WTC11 (cell line): ENCODE results near the gene TMEM198. TPM values are rescaled to one million over a fixed set of nuclear protein-coding genes. Genes with fewer than 3 reads are reported as not detected.

ENCODE experiments used
- FOXP1 ChIP-seq: sonication (generic); formaldehyde crosslinking; IDR thresholded peaks from 2 replicates; pipeline ENCODE4 v1.8.0; 2022; ENCODE audit warnings: missing genetic modification reagents, mild to moderate bottlenecking, moderate library complexity, borderline replicate concordance
- GABPB1 ChIP-seq: sonication (generic); formaldehyde crosslinking; IDR thresholded peaks from 2 replicates; pipeline ENCODE4 v1.8.1; 2023; ENCODE audit warnings: mild to moderate bottlenecking, missing genetic modification reagents
- HMGA2 ChIP-seq: fragments of 250-450 bp; sonication (Bioruptor Pico); IDR thresholded peaks from 2 replicates; pipeline ENCODE4 v1.4.0; 2021; ENCODE audit warnings: mild to moderate bottlenecking, moderate library complexity
- MYBL2 ChIP-seq: sonication (generic); formaldehyde crosslinking; IDR thresholded peaks from 2 replicates; pipeline ENCODE4 v1.8.1; 2023; ENCODE audit warnings: mild to moderate bottlenecking, moderate library complexity, missing genetic modification reagents
- NFYB ChIP-seq: sonication (generic); formaldehyde crosslinking; conservative IDR thresholded peaks from 2 replicates; pipeline ENCODE4 v1.8.0; 2022; ENCODE audit warnings: low read depth, missing genetic modification reagents
- NR1H2 ChIP-seq: sonication (generic); formaldehyde crosslinking; IDR thresholded peaks from 2 replicates; pipeline ENCODE4 v1.9.0; 2021; ENCODE audit warnings: mild to moderate bottlenecking, moderate library complexity, missing genetic modification reagents
- NR2C2 ChIP-seq: sonication (generic); formaldehyde crosslinking; IDR thresholded peaks from 2 replicates; pipeline ENCODE4 v1.8.0; 2022; ENCODE audit warnings: mild to moderate bottlenecking, missing genetic modification reagents
- NR3C1 ChIP-seq: sonication (generic); formaldehyde crosslinking; conservative IDR thresholded peaks from 2 replicates; pipeline ENCODE4 v1.8.1; 2023; ENCODE audit warnings: low read depth, mild to moderate bottlenecking, missing genetic modification reagents
- RELA ChIP-seq: sonication (generic); formaldehyde crosslinking; IDR thresholded peaks from 2 replicates; pipeline ENCODE4 v1.8.1; 2022; ENCODE audit warnings: missing genetic modification reagents, mild to moderate bottlenecking, borderline replicate concordance
- TEAD1 ChIP-seq: sonication (generic); formaldehyde crosslinking; IDR thresholded peaks from 2 replicates; pipeline ENCODE4 v1.8.0; 2022; ENCODE audit warnings: mild to moderate bottlenecking, missing genetic modification reagents
- ZNF396 ChIP-seq: fragments of 250-450 bp; sonication (Bioruptor Pico); IDR thresholded peaks from 2 replicates; pipeline ENCODE4 v1.8.0; 2021; ENCODE audit warnings: mild to moderate bottlenecking, moderate library complexity, borderline replicate concordance
- total RNA-seq: library from RNA; stranded (reverse); gene quantifications from 3 replicates; pipeline ENCODE4 v1.2.3, GENCODE V29; 2021
- TF ChIP-seq, protein P1 (sequence below): sonication (generic); formaldehyde crosslinking; IDR thresholded peaks from 2 replicates; pipeline ENCODE4 v1.8.0; 2022; ENCODE audit warnings: missing genetic modification reagents
- TF ChIP-seq, protein P2 (sequence below): sonication (generic); formaldehyde crosslinking; IDR thresholded peaks from 2 replicates; pipeline ENCODE4 v1.8.0; 2023; ENCODE audit warnings: missing genetic modification reagents, mild to moderate bottlenecking, borderline replicate concordance
- TF ChIP-seq, protein P3 (sequence below): sonication (generic); formaldehyde crosslinking; IDR thresholded peaks from 2 replicates; pipeline ENCODE4 v1.8.0; 2023; ENCODE audit warnings: mild to moderate bottlenecking, missing genetic modification reagents
- TF ChIP-seq, protein P4 (sequence below): sonication (generic); formaldehyde crosslinking; conservative IDR thresholded peaks from 2 replicates; pipeline ENCODE4 v1.8.1; 2022; ENCODE audit warnings: mild to moderate bottlenecking, missing genetic modification reagents
- TF ChIP-seq, protein P5 (sequence below): fragments of 250-450 bp; sonication (Bioruptor Pico); IDR thresholded peaks from 2 replicates; pipeline ENCODE4 v1.9.0; 2021; ENCODE audit warnings: mild to moderate bottlenecking, borderline replicate concordance
- TF ChIP-seq, protein P6 (sequence below): sonication (generic); formaldehyde crosslinking; conservative IDR thresholded peaks from 2 replicates; pipeline ENCODE4 v1.8.1; 2023; ENCODE audit warnings: mild to moderate bottlenecking, low read depth, missing genetic modification reagents, moderate library complexity

Gene TMEM198
- total RNA-seq, 1 experiment from 2014 or later = 7.1 TPM

DNA sequence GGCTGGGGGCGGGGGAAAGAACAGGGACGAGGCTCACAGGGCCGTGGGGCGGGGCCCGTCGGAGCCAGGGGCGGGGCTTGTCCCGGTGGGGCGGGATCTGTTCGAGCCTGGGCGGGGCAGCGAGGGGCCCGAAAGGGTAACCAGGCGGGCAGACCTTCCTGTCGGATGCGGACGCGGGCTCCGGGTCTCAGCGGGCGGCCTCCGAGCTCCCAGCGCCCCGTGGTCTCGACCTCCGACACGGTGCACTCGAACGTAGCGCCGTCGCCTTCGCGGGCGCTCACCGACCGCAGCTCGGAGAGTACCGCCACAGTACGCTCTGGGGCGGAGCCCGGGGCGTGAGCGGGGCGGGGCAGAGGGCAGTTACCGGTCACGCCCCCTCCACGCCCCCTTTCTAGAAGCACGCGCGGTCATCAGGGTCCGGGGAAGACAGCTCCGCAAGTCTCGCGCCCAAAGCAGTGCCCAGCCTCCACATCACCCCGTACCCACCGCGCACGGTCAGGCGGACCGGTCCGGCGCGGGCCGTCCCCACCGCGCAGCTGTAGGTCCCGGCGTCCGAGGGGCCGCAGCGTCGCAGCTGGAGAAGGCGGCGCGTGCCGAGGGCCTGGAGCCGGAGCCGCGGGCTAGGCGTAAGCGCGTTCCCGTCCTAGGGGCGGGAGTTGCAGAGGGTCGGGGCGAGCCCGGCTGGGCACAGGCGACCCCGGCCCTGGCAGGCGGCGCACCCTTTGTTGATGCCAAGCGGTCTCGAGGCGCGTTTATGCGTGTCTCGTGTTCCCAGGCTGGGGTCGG, 8.7 kb downstream of the TMEM198 start (continued):
- no peak for TF ChIP-seq HMGA2 (CRISPR knock-in tag)
- TF ChIP-seq GABPB1 (CRISPR knock-in tag) = peak; percentile 56; the same call in 1 of the 2 replicates
- TF ChIP-seq, protein P1, sequence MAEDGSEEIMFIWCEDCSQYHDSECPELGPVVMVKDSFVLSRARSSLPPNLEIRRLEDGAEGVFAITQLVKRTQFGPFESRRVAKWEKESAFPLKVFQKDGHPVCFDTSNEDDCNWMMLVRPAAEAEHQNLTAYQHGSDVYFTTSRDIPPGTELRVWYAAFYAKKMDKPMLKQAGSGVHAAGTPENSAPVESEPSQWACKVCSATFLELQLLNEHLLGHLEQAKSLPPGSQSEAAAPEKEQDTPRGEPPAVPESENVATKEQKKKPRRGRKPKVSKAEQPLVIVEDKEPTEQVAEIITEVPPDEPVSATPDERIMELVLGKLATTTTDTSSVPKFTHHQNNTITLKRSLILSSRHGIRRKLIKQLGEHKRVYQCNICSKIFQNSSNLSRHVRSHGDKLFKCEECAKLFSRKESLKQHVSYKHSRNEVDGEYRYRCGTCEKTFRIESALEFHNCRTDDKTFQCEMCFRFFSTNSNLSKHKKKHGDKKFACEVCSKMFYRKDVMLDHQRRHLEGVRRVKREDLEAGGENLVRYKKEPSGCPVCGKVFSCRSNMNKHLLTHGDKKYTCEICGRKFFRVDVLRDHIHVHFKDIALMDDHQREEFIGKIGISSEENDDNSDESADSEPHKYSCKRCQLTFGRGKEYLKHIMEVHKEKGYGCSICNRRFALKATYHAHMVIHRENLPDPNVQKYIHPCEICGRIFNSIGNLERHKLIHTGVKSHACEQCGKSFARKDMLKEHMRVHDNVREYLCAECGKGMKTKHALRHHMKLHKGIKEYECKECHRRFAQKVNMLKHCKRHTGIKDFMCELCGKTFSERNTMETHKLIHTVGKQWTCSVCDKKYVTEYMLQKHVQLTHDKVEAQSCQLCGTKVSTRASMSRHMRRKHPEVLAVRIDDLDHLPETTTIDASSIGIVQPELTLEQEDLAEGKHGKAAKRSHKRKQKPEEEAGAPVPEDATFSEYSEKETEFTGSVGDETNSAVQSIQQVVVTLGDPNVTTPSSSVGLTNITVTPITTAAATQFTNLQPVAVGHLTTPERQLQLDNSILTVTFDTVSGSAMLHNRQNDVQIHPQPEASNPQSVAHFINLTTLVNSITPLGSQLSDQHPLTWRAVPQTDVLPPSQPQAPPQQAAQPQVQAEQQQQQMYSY (CRISPR knock-in tag) = no peak
- TF ChIP-seq, protein P2, sequence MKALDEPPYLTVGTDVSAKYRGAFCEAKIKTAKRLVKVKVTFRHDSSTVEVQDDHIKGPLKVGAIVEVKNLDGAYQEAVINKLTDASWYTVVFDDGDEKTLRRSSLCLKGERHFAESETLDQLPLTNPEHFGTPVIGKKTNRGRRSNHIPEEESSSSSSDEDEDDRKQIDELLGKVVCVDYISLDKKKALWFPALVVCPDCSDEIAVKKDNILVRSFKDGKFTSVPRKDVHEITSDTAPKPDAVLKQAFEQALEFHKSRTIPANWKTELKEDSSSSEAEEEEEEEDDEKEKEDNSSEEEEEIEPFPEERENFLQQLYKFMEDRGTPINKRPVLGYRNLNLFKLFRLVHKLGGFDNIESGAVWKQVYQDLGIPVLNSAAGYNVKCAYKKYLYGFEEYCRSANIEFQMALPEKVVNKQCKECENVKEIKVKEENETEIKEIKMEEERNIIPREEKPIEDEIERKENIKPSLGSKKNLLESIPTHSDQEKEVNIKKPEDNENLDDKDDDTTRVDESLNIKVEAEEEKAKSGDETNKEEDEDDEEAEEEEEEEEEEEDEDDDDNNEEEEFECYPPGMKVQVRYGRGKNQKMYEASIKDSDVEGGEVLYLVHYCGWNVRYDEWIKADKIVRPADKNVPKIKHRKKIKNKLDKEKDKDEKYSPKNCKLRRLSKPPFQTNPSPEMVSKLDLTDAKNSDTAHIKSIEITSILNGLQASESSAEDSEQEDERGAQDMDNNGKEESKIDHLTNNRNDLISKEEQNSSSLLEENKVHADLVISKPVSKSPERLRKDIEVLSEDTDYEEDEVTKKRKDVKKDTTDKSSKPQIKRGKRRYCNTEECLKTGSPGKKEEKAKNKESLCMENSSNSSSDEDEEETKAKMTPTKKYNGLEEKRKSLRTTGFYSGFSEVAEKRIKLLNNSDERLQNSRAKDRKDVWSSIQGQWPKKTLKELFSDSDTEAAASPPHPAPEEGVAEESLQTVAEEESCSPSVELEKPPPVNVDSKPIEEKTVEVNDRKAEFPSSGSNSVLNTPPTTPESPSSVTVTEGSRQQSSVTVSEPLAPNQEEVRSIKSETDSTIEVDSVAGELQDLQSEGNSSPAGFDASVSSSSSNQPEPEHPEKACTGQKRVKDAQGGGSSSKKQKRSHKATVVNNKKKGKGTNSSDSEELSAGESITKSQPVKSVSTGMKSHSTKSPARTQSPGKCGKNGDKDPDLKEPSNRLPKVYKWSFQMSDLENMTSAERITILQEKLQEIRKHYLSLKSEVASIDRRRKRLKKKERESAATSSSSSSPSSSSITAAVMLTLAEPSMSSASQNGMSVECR (CRISPR knock-in tag) = peak; percentile 72; the same call in 1 of the 2 replicates
- TF ChIP-seq, protein P3, sequence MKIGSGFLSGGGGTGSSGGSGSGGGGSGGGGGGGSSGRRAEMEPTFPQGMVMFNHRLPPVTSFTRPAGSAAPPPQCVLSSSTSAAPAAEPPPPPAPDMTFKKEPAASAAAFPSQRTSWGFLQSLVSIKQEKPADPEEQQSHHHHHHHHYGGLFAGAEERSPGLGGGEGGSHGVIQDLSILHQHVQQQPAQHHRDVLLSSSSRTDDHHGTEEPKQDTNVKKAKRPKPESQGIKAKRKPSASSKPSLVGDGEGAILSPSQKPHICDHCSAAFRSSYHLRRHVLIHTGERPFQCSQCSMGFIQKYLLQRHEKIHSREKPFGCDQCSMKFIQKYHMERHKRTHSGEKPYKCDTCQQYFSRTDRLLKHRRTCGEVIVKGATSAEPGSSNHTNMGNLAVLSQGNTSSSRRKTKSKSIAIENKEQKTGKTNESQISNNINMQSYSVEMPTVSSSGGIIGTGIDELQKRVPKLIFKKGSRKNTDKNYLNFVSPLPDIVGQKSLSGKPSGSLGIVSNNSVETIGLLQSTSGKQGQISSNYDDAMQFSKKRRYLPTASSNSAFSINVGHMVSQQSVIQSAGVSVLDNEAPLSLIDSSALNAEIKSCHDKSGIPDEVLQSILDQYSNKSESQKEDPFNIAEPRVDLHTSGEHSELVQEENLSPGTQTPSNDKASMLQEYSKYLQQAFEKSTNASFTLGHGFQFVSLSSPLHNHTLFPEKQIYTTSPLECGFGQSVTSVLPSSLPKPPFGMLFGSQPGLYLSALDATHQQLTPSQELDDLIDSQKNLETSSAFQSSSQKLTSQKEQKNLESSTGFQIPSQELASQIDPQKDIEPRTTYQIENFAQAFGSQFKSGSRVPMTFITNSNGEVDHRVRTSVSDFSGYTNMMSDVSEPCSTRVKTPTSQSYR (CRISPR knock-in tag) = no peak
- no peak for TF ChIP-seq ZNF396 (CRISPR knock-in tag)
- TF ChIP-seq TEAD1 = 0 out of 2 replicates have a peak, but pooled peaks have one; percentile 69
- TF ChIP-seq NFYB = no peak
- no peak; the same call in 1 of the 2 replicates for TF ChIP-seq NR2C2 (CRISPR knock-in tag)
- TF ChIP-seq FOXP1 (CRISPR knock-in tag) = peak; percentile 93
- TF ChIP-seq NR3C1 = no peak
- TF ChIP-seq, protein P4, sequence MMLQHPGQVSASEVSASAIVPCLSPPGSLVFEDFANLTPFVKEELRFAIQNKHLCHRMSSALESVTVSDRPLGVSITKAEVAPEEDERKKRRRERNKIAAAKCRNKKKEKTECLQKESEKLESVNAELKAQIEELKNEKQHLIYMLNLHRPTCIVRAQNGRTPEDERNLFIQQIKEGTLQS (CRISPR knock-in tag) = no peak
- peak; percentile 77; the same call in 1 of the 2 replicates for TF ChIP-seq MYBL2 (CRISPR knock-in tag)
- TF ChIP-seq, protein P5, sequence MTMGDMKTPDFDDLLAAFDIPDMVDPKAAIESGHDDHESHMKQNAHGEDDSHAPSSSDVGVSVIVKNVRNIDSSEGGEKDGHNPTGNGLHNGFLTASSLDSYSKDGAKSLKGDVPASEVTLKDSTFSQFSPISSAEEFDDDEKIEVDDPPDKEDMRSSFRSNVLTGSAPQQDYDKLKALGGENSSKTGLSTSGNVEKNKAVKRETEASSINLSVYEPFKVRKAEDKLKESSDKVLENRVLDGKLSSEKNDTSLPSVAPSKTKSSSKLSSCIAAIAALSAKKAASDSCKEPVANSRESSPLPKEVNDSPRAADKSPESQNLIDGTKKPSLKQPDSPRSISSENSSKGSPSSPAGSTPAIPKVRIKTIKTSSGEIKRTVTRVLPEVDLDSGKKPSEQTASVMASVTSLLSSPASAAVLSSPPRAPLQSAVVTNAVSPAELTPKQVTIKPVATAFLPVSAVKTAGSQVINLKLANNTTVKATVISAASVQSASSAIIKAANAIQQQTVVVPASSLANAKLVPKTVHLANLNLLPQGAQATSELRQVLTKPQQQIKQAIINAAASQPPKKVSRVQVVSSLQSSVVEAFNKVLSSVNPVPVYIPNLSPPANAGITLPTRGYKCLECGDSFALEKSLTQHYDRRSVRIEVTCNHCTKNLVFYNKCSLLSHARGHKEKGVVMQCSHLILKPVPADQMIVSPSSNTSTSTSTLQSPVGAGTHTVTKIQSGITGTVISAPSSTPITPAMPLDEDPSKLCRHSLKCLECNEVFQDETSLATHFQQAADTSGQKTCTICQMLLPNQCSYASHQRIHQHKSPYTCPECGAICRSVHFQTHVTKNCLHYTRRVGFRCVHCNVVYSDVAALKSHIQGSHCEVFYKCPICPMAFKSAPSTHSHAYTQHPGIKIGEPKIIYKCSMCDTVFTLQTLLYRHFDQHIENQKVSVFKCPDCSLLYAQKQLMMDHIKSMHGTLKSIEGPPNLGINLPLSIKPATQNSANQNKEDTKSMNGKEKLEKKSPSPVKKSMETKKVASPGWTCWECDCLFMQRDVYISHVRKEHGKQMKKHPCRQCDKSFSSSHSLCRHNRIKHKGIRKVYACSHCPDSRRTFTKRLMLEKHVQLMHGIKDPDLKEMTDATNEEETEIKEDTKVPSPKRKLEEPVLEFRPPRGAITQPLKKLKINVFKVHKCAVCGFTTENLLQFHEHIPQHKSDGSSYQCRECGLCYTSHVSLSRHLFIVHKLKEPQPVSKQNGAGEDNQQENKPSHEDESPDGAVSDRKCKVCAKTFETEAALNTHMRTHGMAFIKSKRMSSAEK (CRISPR knock-in tag) = no peak
- TF ChIP-seq RELA = peak; percentile 67; the same call in 1 of the 2 replicates
- TF ChIP-seq, protein P6, sequence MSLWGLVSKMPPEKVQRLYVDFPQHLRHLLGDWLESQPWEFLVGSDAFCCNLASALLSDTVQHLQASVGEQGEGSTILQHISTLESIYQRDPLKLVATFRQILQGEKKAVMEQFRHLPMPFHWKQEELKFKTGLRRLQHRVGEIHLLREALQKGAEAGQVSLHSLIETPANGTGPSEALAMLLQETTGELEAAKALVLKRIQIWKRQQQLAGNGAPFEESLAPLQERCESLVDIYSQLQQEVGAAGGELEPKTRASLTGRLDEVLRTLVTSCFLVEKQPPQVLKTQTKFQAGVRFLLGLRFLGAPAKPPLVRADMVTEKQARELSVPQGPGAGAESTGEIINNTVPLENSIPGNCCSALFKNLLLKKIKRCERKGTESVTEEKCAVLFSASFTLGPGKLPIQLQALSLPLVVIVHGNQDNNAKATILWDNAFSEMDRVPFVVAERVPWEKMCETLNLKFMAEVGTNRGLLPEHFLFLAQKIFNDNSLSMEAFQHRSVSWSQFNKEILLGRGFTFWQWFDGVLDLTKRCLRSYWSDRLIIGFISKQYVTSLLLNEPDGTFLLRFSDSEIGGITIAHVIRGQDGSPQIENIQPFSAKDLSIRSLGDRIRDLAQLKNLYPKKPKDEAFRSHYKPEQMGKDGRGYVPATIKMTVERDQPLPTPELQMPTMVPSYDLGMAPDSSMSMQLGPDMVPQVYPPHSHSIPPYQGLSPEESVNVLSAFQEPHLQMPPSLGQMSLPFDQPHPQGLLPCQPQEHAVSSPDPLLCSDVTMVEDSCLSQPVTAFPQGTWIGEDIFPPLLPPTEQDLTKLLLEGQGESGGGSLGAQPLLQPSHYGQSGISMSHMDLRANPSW (CRISPR knock-in tag) = no peak
- TF ChIP-seq NR1H2 = no peak
